ENCODE measurements around the gene FGF7.

Gene FGF7

GRCh38 chr15:49464522-49464921, 41.5 kb downstream of the FGF7 start:
- TF ChIP-seq POLR2AphosphoS5 (IDR thresholded peaks at IDR 0.05; ENCODE audit: low read depth, low read length) (no peak), TAF1 (IDR thresholded peaks at IDR 0.05; ENCODE audit: borderline replicate concordance, insufficient read depth, low read length) (no peak), SIN3A (IDR thresholded peaks at IDR 0.05; ENCODE audit: borderline replicate concordance, insufficient read depth, low read length) (no peak), FOXP2 (optimal IDR thresholded peaks at IDR 0.05; ENCODE audit: borderline replicate concordance, extremely low read depth, extremely low read length, insufficient read depth) (no peak), REST (IDR thresholded peaks at IDR 0.05; ENCODE audit: insufficient read depth in 1 of 2, low read depth in 2 of 2, low read length in 2 of 2) (no peak)

GRCh38 chr15:49466119-49466518, 43.1 kb downstream of the FGF7 start:
- no peak for TF ChIP-seq SIN3A (IDR thresholded peaks at IDR 0.05; ENCODE audit: borderline replicate concordance, insufficient read depth, low read length)

- TF ChIP-seq FOXP2 (optimal IDR thresholded peaks at IDR 0.05; ENCODE audit: borderline replicate concordance, extremely low read depth, extremely low read length, insufficient read depth) (no peak), REST (IDR thresholded peaks at IDR 0.05; ENCODE audit: insufficient read depth in 1 of 2, low read depth in 2 of 2, low read length in 2 of 2) (no peak), SIN3A (IDR thresholded peaks at IDR 0.05; ENCODE audit: borderline replicate concordance, insufficient read depth, low read length) (no peak), TAF1 (IDR thresholded peaks at IDR 0.05; ENCODE audit: borderline replicate concordance, insufficient read depth, low read length) (no peak), POLR2AphosphoS5 (IDR thresholded peaks at IDR 0.05; ENCODE audit: low read depth, low read length) (no peak)
Observed at GRCh38 chr15:49467746-49468480, 44.9 kb downstream of the FGF7 start.

- no peak for TF ChIP-seq TAF1 (IDR thresholded peaks at IDR 0.05; ENCODE audit: borderline replicate concordance, insufficient read depth, low read length)
- no peak for TF ChIP-seq REST (IDR thresholded peaks at IDR 0.05; ENCODE audit: insufficient read depth in 1 of 2, low read depth in 2 of 2, low read length in 2 of 2)
- TF ChIP-seq SIN3A (IDR thresholded peaks at IDR 0.05; ENCODE audit: borderline replicate concordance, insufficient read depth, low read length) = no peak
- TF ChIP-seq POLR2AphosphoS5 (IDR thresholded peaks at IDR 0.05; ENCODE audit: low read depth, low read length) = no peak
- TF ChIP-seq FOXP2 (optimal IDR thresholded peaks at IDR 0.05; ENCODE audit: borderline replicate concordance, extremely low read depth, extremely low read length, insufficient read depth) = no peak
Observed at GRCh38 chr15:49468481-49468839, 45.4 kb downstream of the FGF7 start.

- TF ChIP-seq POLR2AphosphoS5 (IDR thresholded peaks at IDR 0.05; ENCODE audit: low read depth, low read length) (no peak), REST (IDR thresholded peaks at IDR 0.05; ENCODE audit: insufficient read depth in 1 of 2, low read depth in 2 of 2, low read length in 2 of 2) (no peak), SIN3A (IDR thresholded peaks at IDR 0.05; ENCODE audit: borderline replicate concordance, insufficient read depth, low read length) (no peak), TAF1 (IDR thresholded peaks at IDR 0.05; ENCODE audit: borderline replicate concordance, insufficient read depth, low read length) (no peak), FOXP2 (optimal IDR thresholded peaks at IDR 0.05; ENCODE audit: borderline replicate concordance, extremely low read depth, extremely low read length, insufficient read depth) (no peak)
Observed at GRCh38 chr15:49471733-49472132, 48.7 kb downstream of the FGF7 start.

Data from PFSK-1 (cell line).